A549 (cell line): ENCODE data around the gene MAU2. TPM values are rescaled to one million over a fixed set of nuclear protein-coding genes. Genes with fewer than 3 reads are reported as not detected.

Source experiments
- ATAC-seq, 2 experiments: fragments of 200-7000 bp in 1 of 2; fragments of >200 bp in 1 of 2; cut with Nextera tagmentation in 1 of 2; cut with Tn5 transposase in 1 of 2; 3 replicates each; pipeline versions ENCODE4 v1.8.0 to v1.9.1; 2018 to 2020; ENCODE audit warnings: mild to moderate bottlenecking in 1 of 2, moderate library complexity in 1 of 2
- CTCF ChIA-PET: fragments of 300-600 bp; sonication (Branson Sonifier 250); formaldehyde crosslinking; extraction: SDS; loops from one replicate; lab custom pipeline; 2021; ENCODE audit warnings: antibody characterized with exemption, inconsistent platforms; lab: Yijun Ruan, JAX
- POLR2A ChIA-PET: fragments of 350-600 bp; formaldehyde crosslinking; extraction: SDS; loops from one replicate; lab custom pipeline; 2021; ENCODE audit warnings: antibody characterized with exemption, inconsistent platforms; lab: Yijun Ruan, JAX
- DNase-seq, 2 experiments: peaks; one replicate each; pipeline versions ENCODE4 v3.0.0 to v3.0.0-alpha.2; 2011 to 2016; ENCODE audit warnings: low read depth in 1 of 2, low spot score in 1 of 2
- FAIRE-seq: peaks from 2 replicates; lab custom pipeline; 2011; peaks lifted over from hg19 to GRCh38; lab: Jason Lieb, UNC
- H3K27ac ChIP-seq, 2 experiments: fragments of >200 bp; sonication (Bioruptor Twin); formaldehyde crosslinking; 3 replicates each; pipeline ENCODE4 v1.5.1; 2016 to 2017
- H3K4me1 ChIP-seq: fragments of >200 bp; sonication (Bioruptor Twin); formaldehyde crosslinking; 3 replicates; pipeline ENCODE4 v1.6.1; 2016
- H3K4me2 ChIP-seq: fragments of >200 bp; sonication (Bioruptor Twin); formaldehyde crosslinking; 3 replicates; pipeline ENCODE4 v1.6.1; 2016
- H3K4me3 ChIP-seq: fragments of >200 bp; sonication (Bioruptor Twin); formaldehyde crosslinking; 3 replicates; pipeline ENCODE4 v1.5.1; 2016
- H3K9me3 ChIP-seq: fragments of >200 bp; sonication (Bioruptor Twin); formaldehyde crosslinking; 3 replicates; pipeline ENCODE4 v1.6.1; 2016
- CBX2 ChIP-seq: fragments of 200-600 bp; sonication (generic); IDR thresholded peaks from 2 replicates; pipeline ENCODE4 v1.6.1; 2016; ENCODE audit warnings: low read depth, mild to moderate bottlenecking, borderline replicate concordance
- CBX8 ChIP-seq: fragments of 200-600 bp; sonication (generic); IDR thresholded peaks from 2 replicates; pipeline ENCODE4 v1.6.1; 2016
- FOSB ChIP-seq: fragments of 250-450 bp; sonication (Bioruptor Pico); IDR thresholded peaks from 2 replicates; pipeline ENCODE4 v1.5.0; 2020; ENCODE audit warnings: mild to moderate bottlenecking, moderate library complexity
- FOXS1 ChIP-seq: fragments of 250-450 bp; sonication (Bioruptor Pico); IDR thresholded peaks from 2 replicates; pipeline ENCODE4 v1.5.0; 2020; ENCODE audit warnings: mild to moderate bottlenecking, moderate library complexity
- HMGXB4 ChIP-seq: fragments of 250-450 bp; sonication (Bioruptor Pico); IDR thresholded peaks from 2 replicates; pipeline ENCODE4 v1.5.0; 2021; ENCODE audit warnings: mild to moderate bottlenecking, moderate library complexity, borderline replicate concordance
- JUN ChIP-seq, 2 experiments: fragments of >200 bp; sonication (Bioruptor Twin); formaldehyde crosslinking; IDR thresholded peaks; 2 replicates in 1 of 2; 3 replicates in 1 of 2; pipeline ENCODE4 v1.6.1; 2016 to 2017
- MYC ChIP-seq: IDR thresholded peaks from 2 replicates; pipeline ENCODE4 v1.6.1; 2012; ENCODE audit warnings: mild to moderate bottlenecking, inconsistent platforms, low read length, improper control_type of control experiment, borderline replicate concordance
- NFE2L2 ChIP-seq: fragments of 150-350 bp; conservative IDR thresholded peaks from 2 replicates; pipeline ENCODE4 v1.6.1; 2014; ENCODE audit warnings: low read length
- NR3C1 ChIP-seq: fragments of >200 bp; sonication (Bioruptor Twin); formaldehyde crosslinking; IDR thresholded peaks from 3 replicates; pipeline ENCODE4 v1.6.1; 2017
- REST ChIP-seq: fragments of 200-600 bp; sonication (generic); IDR thresholded peaks from 2 replicates; pipeline ENCODE4 v1.6.1; 2016; ENCODE audit warnings: antibody characterized with exemption, mild to moderate bottlenecking, moderate library complexity
- SREBF2 ChIP-seq: fragments of 450-650 bp; IDR thresholded peaks from 2 replicates; pipeline ENCODE4 v1.6.1; 2014; ENCODE audit warnings: mild to moderate bottlenecking, moderate library complexity
- TP53 ChIP-seq: fragments of 250-450 bp; sonication (Bioruptor Pico); IDR thresholded peaks from 2 replicates; pipeline ENCODE4 v1.5.0; 2021; ENCODE audit warnings: mild to moderate bottlenecking, moderate library complexity
- ZNF302 ChIP-seq: fragments of 250-450 bp; sonication (Bioruptor Pico); IDR thresholded peaks from 2 replicates; pipeline ENCODE4 v1.9.0; 2021; ENCODE audit warnings: inconsistent platforms, mild to moderate bottlenecking, moderate library complexity
- ZSCAN20 ChIP-seq: fragments of 250-450 bp; sonication (Bioruptor Pico); IDR thresholded peaks from 2 replicates; pipeline ENCODE4 v1.8.0; 2022; ENCODE audit warnings: mild to moderate bottlenecking, moderate library complexity
- WGBS: methylation state at CpG from one replicate; pipeline ENCODE4 v1.1.6; 2017; ENCODE audit errors: missing lambda C conversion rate; 5-methylcytosine and 5-hydroxymethylcytosine counted together
- polyA plus RNA-seq, 4 experiments: library from polyadenylated mRNA; depleted of rRNA in 3 of 4; stranded (reverse); fragments of >200 nt; fragmentation: RNase III in 1 of 4; extraction: RNeasy Plus Mini Kit Qiagen cat#74134 plus additional on column Dnase treatment in 1 of 4; gene quantifications; 2 replicates in 3 of 4; 3 replicates in 1 of 4; pipeline ENCODE4 v1.2.3, GENCODE V29; 2011 to 2017

MAU2 gene
- polyA plus RNA-seq, 2 of the 4 experiments (the other 2 are of a cell fraction): 8.5 to 11.5 TPM

- H3K4me2 ChIP-seq: no peak overlapping the region
- H3K4me1 ChIP-seq: no peaks in the 10 kb centered on the region
- no peak overlapping the region for H3K27ac ChIP-seq
- H3K9me3 ChIP-seq: no peaks in the 10 kb centered on the region
- no peak for DNase-seq
- ATAC-seq: no peak
- no peak for FAIRE-seq
- ChIA-PET CTCF (interaction anchor here (0.6 to 1.6 kb wide), 2 partner anchors 13 to 48 kb away, joined by 3 to 6 read pairs; no protein-coding TSS in a partner anchor), POLR2A (no interaction called here)
- TF ChIP-seq TP53: no peak
- TF ChIP-seq NR3C1: no peak
- TF ChIP-seq NFE2L2: no peak
- TF ChIP-seq MYC: no peak
- no peak overlapping the region for H3K4me3 ChIP-seq
- 95% methylated on average over 4 of the region's 4 CpGs for WGBS
These were observed 25.7 kb upstream of the MAU2 start for GRCh38 chr19:19294914-19295313.

GRCh38 chr19:19296953-19297689, 23.5 kb upstream of the MAU2 start:
- POLR2A ChIA-PET: no interaction called here
- CTCF ChIA-PET: interaction anchor here (0.9 to 1.4 kb wide), 2 partner anchors 151 to 193 kb away, joined by 3 to 5 read pairs; no protein-coding TSS in a partner anchor
- Histone ChIP-seq H3K4me1 (no peaks in the 10 kb centered on the region), H3K9me3 (no peaks in the 10 kb centered on the region), H3K4me3 (no peak overlapping the region), H3K27ac (no peak overlapping the region), H3K4me2 (no peak overlapping the region)
- TF ChIP-seq FOXS1 (CRISPR knock-in tag): no peak
- no peak for TF ChIP-seq REST
- no peak for TF ChIP-seq FOSB (CRISPR knock-in tag)
- TF ChIP-seq ZNF302: no peak
- TF ChIP-seq SREBF2: no peak
- TF ChIP-seq TP53: no peak
- WGBS: 92% methylated on average over 8 of the region's 19 CpGs
- DNase-seq (no peak), FAIRE-seq (no peak), ATAC-seq (no peak)

- no peak overlapping the region for H3K27ac ChIP-seq
- no peak overlapping the region for H3K4me2 ChIP-seq
- POLR2A ChIA-PET: no interaction called here
- TF ChIP-seq REST: no peak
- TF ChIP-seq MYC: no peak
- TF ChIP-seq JUN (IDR thresholded peaks at IDR 0.05): no peak
- TF ChIP-seq CBX2: no peak
- TF ChIP-seq CBX8: no peak
- no peak for TF ChIP-seq ZSCAN20 (CRISPR knock-in tag)
- no peak for TF ChIP-seq HMGXB4
- DNase-seq: no peak
- CTCF ChIA-PET: interaction anchor here (0.9 to 1.6 kb wide), 3 partner anchors 10 to 193 kb away, joined by 3 to 5 read pairs (median 3); no protein-coding TSS in a partner anchor
- no peak for FAIRE-seq
- WGBS: 90% methylated on average over 8 of the region's 9 CpGs
- H3K4me1 ChIP-seq: no peaks in the 10 kb centered on the region
- H3K4me3 ChIP-seq: no peak overlapping the region
- ATAC-seq: no peak; a peak in 1 of 6 replicates
- H3K9me3 ChIP-seq: no peaks in the 10 kb centered on the region
These were observed 22.9 kb upstream of the MAU2 start for GRCh38 chr19:19297759-19298158.
